NCI-H82 treated with DMSO at 0.1 percent for 48 hours (cell line): ENCODE results near the gene ARSJ.

Experiments used
- DNase-seq: peaks from one replicate; lab custom pipeline; 2025; ENCODE audit not compliant: unreplicated experiment; lab: John Stamatoyannopoulos, UW

The ARSJ gene

DNA sequence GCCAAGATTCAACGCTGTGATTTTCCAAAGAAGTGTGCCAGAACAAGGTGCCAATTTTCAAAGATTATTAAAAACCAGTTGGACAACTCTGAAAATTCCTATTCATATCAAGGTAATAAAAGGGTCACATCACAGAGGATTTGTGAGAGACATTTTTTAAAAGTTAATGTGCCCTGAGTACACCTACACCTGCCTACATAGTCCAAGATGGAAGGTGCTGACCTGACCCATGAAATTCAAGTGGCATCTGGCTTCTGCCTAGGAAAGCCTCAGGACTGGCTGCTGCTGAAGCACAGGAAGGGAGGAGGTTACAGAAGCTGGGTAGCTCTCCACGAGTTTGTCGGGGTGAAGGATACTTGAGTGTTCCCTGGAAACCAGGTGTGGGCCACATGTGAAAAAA, 11.4 kb upstream of the ARSJ start:
- no peak for DNase-seq

DNA sequence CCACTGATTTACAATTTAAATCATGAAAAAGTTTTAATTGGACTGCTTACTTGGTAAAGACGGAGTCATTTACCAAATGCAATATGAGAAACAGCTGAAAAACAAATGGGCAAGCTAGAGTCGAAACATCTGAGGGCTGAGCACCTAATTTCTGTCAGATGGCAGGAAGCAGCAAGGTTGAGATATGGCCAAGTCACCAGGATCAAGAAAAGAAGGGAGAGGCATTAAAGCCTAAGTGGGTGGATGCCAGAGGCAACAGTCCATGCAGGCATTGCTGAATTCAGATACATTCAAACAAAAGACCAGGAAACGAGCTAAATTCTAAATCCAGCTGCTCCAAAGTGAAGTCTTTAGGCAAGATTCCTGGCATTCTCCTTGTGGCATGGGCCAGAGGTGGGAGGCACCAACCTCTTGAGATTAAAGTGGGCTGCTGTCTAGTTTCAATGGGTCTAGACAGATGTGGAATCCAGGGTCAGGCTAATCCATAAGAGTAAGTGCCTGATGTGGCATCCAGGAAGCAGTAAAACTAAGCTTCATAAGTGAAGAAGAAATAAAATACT, 8.0 kb upstream of the ARSJ start:
- DNase-seq: no peak

GRCh38 chr4:113982181-113982580, 2.7 kb upstream of the ARSJ start:
- no peak for DNase-seq

DNA sequence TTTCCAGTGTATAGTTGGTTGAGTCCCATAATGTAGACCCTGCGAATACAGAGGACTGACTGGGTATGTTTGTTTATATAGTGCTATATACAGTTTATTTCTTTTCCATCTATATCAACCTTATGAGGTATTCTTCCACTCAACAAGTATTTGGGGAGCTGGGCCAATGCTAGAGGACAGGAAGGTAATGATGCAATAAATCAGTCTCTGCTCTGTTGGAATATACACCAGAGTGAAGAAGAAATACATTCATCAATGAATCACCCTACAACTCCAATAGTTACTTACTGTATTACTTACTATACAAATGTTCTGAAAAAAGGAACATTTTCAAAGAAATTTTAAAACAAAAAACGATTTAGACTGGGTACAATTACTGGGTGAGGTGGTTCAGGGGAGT, 2.1 kb upstream of the ARSJ start:
- DNase-seq: no peak

DNA sequence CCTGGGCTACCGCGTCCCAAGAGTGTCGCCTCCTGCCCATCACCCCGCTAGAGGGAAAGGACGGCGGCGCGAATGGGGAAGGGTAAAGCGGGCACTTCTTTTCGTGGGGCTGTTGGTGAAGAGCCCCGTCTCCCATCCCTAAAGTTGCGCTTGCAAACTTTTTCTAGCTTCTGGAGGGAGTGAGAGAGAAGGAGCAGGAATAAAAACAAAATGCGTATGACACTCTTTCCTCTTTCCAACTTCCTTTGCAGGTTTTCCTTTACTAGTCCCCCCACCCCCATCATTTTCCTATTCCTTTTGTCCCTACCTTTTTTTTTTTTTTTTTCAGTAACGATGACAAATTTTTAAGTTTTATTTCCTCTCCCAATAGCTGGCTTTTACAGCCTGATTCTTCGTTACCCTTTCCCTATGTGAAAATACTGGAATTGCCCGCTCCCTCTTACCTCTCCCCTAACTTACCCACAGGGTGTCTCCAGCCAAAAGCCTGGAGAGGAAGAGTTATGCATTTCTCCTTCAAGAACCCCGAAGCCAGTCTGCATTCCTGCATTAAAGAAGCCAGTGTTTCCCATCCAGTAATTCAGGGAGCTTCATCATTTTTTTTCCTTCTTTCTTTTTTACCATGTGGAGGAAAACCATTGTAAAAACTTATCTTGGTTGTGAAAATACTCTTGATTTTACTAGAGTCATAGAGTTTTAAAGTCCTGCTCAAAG, 613 bp upstream of the ARSJ start:
- no peak for DNase-seq

DNA sequence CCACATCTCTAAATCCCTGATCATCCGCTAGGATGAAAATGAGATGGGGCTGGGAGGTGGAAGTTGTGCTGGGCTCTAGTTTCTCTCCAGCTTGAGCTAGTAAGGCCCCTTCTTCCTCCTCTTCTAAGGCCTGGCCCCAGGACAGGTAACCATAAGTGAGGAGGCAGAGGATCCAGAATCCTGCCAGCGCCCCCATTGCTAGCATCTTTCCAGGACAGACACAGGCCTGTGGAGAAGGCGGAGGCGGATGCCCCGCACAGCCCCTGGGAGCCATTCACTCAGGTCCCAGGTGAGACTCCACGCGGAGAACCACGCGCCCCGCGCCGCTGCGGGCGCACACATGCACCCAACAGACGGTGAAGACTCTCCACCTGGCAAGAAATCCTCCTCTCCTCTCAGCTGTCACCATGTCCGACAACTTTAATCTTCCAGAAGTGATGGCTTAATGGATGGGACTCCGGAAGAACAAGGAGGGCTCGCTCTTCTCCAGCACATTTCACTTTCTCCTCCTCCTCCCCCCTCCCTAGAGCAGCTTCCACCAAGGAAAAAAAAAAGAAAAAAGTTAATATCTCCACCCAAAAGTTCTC, 793 bp downstream of the ARSJ start:
- DNase-seq: no peak

GRCh38 chr4:113978105-113978504, 1.3 kb downstream of the ARSJ start:
- no peak for DNase-seq

DNA sequence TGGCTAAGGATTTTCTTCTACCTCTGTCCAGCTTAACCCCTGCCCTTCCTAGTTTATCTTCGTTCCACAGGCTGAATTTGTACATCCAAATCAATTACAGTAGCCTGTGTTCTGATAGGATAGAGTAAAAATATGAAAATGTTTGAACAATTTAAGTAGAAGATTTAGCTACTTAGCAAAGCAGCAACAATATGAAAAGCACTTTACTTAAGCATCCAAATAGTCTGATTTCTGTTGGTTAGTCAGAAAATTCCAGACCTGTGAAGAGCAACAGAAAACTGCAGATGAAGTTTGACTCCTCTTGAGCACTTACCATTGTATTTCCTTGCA, 2.0 kb downstream of the ARSJ start:
- no peak for DNase-seq

GRCh38 chr4:113976741-113977525, 2.5 kb downstream of the ARSJ start:
- DNase-seq: no peak

- DNase-seq: no peak
These were observed 3.9 kb downstream of the ARSJ start for GRCh38 chr4:113975578-113975977.

- DNase-seq: no peak
These were observed 5.0 kb downstream of the ARSJ start for GRCh38 chr4:113974467-113974866.

GRCh38 chr4:113973345-113973744, 6.1 kb downstream of the ARSJ start:
- DNase-seq: no peak

GRCh38 chr4:113972781-113973180, 6.7 kb downstream of the ARSJ start:
- no peak for DNase-seq

GRCh38 chr4:113971706-113972360, 7.6 kb downstream of the ARSJ start:
- DNase-seq: no peak

DNA sequence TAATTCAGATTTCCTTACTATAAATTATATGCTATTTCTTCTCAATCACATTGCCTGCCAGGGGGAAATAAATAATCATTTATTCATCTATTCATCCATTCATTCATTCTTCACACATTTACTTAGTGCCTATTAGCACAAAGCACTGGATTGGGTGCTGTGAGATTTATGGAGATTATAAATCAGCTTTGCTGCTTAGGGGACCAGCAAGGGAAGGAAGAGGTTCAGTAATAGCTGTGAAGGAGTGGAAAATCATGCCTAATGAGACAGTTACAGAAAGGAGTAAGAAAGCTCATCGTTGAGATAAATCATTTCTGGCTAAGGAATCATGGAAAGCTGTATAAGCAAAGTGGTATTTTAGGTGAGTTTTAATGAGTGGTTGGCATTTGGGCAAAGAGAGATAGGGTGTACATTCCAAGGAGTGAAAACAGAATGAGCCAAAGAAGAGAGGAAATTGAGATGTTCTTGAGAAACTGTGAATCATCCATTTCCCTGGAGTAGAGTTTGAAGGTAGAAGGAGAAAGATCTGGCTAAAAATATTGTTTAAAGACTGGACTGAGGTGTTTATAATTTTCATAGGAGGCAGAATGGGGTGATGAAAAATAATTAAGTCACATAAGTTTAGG, 9.6 kb downstream of the ARSJ start:
- DNase-seq: no peak

DNA sequence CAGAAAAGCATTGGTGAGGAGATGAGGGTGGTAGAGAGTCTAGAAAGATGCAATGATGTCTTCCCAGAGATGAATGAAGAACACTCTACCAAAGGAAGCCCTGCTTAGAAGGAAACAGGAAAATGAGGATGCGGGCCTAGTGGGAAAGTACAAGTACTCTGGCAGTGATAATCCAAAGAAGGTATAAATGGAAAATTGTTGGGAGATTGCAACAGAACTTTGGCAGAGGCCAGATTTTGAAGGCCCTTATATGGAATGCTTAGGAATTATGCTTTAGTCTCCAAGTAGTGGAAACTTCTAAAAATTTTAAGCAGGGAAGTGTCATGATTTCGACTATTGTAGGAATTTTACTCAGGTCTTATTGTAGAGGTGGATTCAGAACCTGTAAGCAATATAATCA, 11.0 kb downstream of the ARSJ start:
- no peak for DNase-seq

GRCh38 chr4:113967687-113968086, 11.8 kb downstream of the ARSJ start:
- DNase-seq: no peak

- DNase-seq: no peak
These were observed 16.7 kb downstream of the ARSJ start for GRCh38 chr4:113962719-113963265.

- DNase-seq: no peak
These were observed 17.5 kb downstream of the ARSJ start for GRCh38 chr4:113962016-113962347.

DNA sequence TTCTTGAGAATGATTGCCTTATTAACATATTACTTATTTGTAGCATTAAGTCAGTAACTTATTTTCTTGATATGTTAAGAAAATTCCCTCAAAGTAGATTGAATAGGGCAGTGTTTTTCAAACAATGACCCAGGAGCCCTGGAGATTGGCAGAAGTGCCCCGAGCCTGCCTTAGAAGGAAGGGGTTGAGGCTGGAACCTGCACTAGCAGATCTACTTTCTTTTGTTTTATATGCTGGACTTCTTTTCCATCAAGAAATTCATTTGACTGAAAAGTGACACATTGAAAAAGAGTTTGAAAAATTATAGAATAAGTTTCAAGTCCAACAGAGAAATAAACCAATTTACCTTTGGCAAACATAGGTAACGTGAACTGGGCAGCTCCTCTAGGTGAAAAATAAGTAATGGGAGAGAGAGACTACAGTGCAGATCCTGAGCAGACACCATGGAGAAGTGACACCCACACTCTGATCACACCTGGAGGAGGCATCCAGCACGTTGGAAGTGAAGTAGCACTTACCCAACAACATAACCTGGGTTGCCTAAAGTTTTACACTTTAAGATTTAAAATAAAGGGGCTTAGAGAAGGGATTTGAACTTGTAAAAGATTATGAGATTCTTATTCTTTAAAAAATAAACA, 18.6 kb downstream of the ARSJ start:
- no peak for DNase-seq

GRCh38 chr4:113959539-113959937, 19.9 kb downstream of the ARSJ start:
- no peak for DNase-seq
